RPMI7951 (cell line): ENCODE results near the gene ZDHHC18. TPM values are rescaled to one million over a fixed set of nuclear protein-coding genes. Genes with fewer than 3 reads are reported as not detected.

Experiments
- DNase-seq: peaks from one replicate; pipeline ENCODE4 v3.0.0-alpha.2; 2012; ENCODE audit warnings: low read depth
- total RNA-seq: library from RNA; depleted of rRNA; stranded (reverse); fragments of >200 nt; shearing (Covaris generic); gene quantifications from 2 replicates; pipeline ENCODE4 v1.2.3, GENCODE V29; 2014; rRNA removed

The ZDHHC18 gene
- total RNA-seq, 1 experiment from 2014 or later = 20.8 TPM

- DNase-seq = no peak
Measured at GRCh38 chr1:26900815-26901511, 74.5 kb downstream of the ZDHHC18 start.

Other genes starting within 250 kb of the ZDHHC18 start
- 12.5 and 15.4 TPM in 2 replicates for gene ARID1A, start 130.7 kb upstream of the ZDHHC18 start, total RNA-seq
- 18.5 and 24.4 TPM in 2 replicates for gene PIGV, start 38.7 kb upstream of the ZDHHC18 start, total RNA-seq
- not detected in 2 replicates for gene SFN, start 36.5 kb downstream of the ZDHHC18 start, total RNA-seq
- 9.4 and 20.4 TPM in 2 replicates for gene GPN2, start 63.6 kb downstream of the ZDHHC18 start, total RNA-seq
- gene GPATCH3, start 73.8 kb downstream of the ZDHHC18 start, total RNA-seq = 4.7 and 5.7 TPM in 2 replicates
- not detected in 2 replicates for gene NR0B2, start 87.3 kb downstream of the ZDHHC18 start, total RNA-seq
- gene NUDC, start 95.1 kb downstream of the ZDHHC18 start, total RNA-seq = 51.3 and 54.9 TPM in 2 replicates
- not detected in 2 replicates for gene KDF1, start 133.8 kb downstream of the ZDHHC18 start, total RNA-seq
- gene TRNP1, start 167.0 kb downstream of the ZDHHC18 start, total RNA-seq = 4.2 and 4.6 TPM in 2 replicates
- gene TENT5B, start 186.2 kb downstream of the ZDHHC18 start, total RNA-seq = 2.4 and 2.8 TPM in 2 replicates